LNCaP clone FGC (cell line): Measurements from ENCODE around the gene CCL7.

Experiments
- DNase-seq: peaks from one replicate; pipeline ENCODE4 v3.0.0-alpha.2; 2011; ENCODE audit warnings: low read depth
- H3K4me3 ChIP-seq: 2 replicates; pipeline ENCODE4 v1.5.1; 2011; ENCODE audit warnings: mild to moderate bottlenecking, low read depth, low read length, control low read depth
- TF ChIP-seq, protein P1 (sequence below): IDR thresholded peaks from 2 replicates; pipeline ENCODE4 v1.5.1; 2012; ENCODE audit warnings: mild to moderate bottlenecking; ENCODE audit not compliant: control insufficient read depth, insufficient read depth; ENCODE audit errors: extremely low read depth

CCL7 gene

GRCh38 chr17:34287875-34288274 is 17.9 kb downstream of the CCL7 start:
- TF ChIP-seq, protein P1, sequence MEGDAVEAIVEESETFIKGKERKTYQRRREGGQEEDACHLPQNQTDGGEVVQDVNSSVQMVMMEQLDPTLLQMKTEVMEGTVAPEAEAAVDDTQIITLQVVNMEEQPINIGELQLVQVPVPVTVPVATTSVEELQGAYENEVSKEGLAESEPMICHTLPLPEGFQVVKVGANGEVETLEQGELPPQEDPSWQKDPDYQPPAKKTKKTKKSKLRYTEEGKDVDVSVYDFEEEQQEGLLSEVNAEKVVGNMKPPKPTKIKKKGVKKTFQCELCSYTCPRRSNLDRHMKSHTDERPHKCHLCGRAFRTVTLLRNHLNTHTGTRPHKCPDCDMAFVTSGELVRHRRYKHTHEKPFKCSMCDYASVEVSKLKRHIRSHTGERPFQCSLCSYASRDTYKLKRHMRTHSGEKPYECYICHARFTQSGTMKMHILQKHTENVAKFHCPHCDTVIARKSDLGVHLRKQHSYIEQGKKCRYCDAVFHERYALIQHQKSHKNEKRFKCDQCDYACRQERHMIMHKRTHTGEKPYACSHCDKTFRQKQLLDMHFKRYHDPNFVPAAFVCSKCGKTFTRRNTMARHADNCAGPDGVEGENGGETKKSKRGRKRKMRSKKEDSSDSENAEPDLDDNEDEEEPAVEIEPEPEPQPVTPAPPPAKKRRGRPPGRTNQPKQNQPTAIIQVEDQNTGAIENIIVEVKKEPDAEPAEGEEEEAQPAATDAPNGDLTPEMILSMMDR, result no peak
- no peak overlapping the region for H3K4me3 ChIP-seq
- no peak for DNase-seq

GRCh38 chr17:34290586-34290985 is 20.6 kb downstream of the CCL7 start:
- no peak overlapping the region for H3K4me3 ChIP-seq
- TF ChIP-seq, protein P1, result no peak
- no peak for DNase-seq

DNA sequence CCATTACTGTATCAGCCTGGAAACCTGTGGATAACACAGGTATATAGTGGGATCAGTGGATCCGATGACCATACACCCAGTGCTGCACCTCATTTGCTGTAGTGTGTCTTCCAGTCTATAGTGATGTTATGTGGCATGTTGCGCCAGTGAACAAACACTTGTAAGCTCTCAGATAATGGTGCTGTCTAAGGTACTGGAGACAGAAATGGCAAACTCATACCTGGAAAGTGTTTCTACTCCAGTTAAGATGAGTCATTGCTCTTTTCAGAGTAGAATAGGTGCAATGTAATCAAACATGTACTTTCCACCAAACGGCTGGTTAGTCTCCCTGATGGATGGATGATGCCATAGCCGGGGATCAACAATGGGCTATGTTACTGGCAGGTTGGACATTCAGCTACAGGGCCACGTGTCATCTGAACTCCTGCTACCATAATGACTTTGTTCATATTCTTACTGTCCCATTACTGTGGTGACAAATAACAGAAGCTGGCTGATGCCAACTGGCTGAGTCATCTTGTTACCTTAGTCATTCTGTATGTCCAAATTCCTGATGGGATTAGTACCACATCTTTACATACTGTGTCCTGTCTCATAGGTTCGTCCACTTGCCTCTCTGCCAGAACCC is 21.8 kb downstream of the CCL7 start:
- TF ChIP-seq, protein P1, result no peak
- no peak overlapping the region for H3K4me3 ChIP-seq
- DNase-seq, result no peak

DNA sequence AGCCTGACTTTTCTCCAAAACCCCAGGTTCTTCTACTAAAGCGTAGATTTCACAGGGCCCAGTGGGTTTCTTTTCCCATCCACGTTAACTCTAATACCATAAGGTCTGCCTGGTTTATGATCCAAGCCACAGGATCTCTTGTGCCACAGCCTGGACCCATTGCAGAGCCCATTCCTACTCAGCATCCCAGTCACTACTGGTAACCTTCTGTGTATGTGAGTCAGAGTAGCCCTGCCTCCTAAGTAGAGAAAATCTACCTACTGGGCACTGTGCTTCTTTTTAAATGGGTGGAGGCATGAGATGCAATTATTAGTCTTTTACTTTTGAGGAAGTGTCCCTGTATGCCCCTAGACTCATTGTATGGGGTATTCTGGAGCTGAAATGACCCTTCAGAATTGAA is 29.0 kb downstream of the CCL7 start:
- no peak for DNase-seq
- no peak overlapping the region for H3K4me3 ChIP-seq
- TF ChIP-seq, protein P1, result no peak

DNA sequence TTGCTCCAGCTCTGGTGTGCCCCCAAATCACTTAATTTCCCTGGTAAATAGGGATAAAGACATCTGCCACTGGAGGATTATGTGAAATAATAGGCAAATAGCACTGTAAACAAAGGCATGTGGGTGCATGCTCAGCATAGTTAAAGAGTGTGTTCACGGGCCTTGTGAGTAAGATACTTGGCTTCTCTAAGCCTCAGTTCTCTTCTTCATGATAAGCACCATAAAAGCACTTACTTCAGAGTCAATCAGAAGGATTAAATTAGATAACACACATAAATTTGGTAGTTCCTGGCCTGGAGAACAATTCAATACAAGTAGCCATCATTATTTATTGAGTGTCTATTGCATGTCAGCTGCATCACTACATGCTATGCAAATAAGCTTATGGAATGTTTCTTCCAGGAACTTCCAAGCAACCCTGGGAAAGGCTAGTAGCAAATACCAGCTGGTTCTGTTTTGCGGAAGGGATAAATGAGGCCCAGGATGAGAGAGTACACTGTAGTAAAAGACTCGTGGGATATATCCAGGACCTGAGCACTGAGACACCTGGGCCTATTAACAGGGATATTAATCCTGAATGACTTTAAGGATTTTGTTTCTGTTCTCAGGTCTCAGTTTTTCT is 30.0 kb downstream of the CCL7 start:
- DNase-seq, result no peak
- H3K4me3 ChIP-seq, result no peak overlapping the region
- TF ChIP-seq, protein P1, result no peak

GRCh38 chr17:34300652-34301370 is 30.8 kb downstream of the CCL7 start:
- TF ChIP-seq, protein P1, result no peak
- DNase-seq, result no peak
- no peak overlapping the region for H3K4me3 ChIP-seq

DNA sequence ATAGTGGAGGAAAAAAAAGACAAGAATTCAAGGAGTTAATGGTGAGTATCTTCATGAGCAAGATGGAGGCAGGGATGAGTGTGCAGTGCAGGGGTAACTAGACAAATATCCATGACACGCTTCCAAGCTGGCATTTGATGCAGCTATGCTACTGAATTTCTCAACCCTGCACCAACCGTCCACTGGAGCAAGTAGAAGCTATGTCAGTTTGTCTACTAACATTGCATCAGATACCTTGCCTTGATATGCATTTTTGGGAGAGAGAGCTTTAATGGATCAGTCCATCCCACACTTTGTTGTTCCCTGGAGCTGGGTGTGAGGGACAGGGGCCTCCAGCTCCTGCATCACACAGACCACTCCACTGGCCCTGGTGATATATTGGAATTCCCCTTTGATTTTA is 32.0 kb downstream of the CCL7 start:
- no peak for DNase-seq
- TF ChIP-seq, protein P1, result no peak
- no peak overlapping the region for H3K4me3 ChIP-seq
